Osteoblast (primary cell): ENCODE data around the gene PTPN22. TPM values are rescaled to one million over a fixed set of nuclear protein-coding genes. Genes with fewer than 3 reads are reported as not detected.
A peak's percentile ranks its signal among the peaks of the same experiment; 100 is the strongest.

Experiments
- DNase-seq: peaks from one replicate; pipeline ENCODE4 v3.0.0; 2011; ENCODE audit warnings: low spot score, mixed read lengths; ENCODE audit not compliant: insufficient read length; ENCODE audit errors: missing footprints
- H2AFZ ChIP-seq: 2 replicates; pipeline ENCODE4 v1.6.0; 2011; ENCODE audit warnings: mild to moderate bottlenecking, low read length
- H3K27ac ChIP-seq: 2 replicates; pipeline ENCODE4 v1.5.1; 2011; ENCODE audit warnings: mild to moderate bottlenecking, low read depth, low read length, moderate library complexity
- H3K27me3 ChIP-seq: 2 replicates; pipeline ENCODE4 v1.6.0; 2012; ENCODE audit warnings: mild to moderate bottlenecking, control low read depth, inconsistent platforms, low read length, moderate library complexity; ENCODE audit not compliant: insufficient read depth
- H3K36me3 ChIP-seq: 2 replicates; pipeline ENCODE4 v1.5.1; 2011; ENCODE audit warnings: mild to moderate bottlenecking, low read length, control low read depth, moderate library complexity; ENCODE audit not compliant: insufficient read depth
- H3K4me1 ChIP-seq: 2 replicates; pipeline ENCODE4 v1.5.1; 2011; ENCODE audit warnings: mild to moderate bottlenecking, low read length, control low read depth, moderate library complexity; ENCODE audit not compliant: insufficient read depth
- H3K4me2 ChIP-seq: 2 replicates; pipeline ENCODE4 v1.6.0; 2011; ENCODE audit warnings: mild to moderate bottlenecking, low read length; ENCODE audit not compliant: insufficient read depth
- H3K4me3 ChIP-seq: fragments of 200-600 bp; sonication (generic); 3 replicates; pipeline ENCODE4 v1.5.1; 2012; ENCODE audit warnings: mild to moderate bottlenecking, low read length, inconsistent platforms; ENCODE audit not compliant: insufficient read depth
- H3K79me2 ChIP-seq: 2 replicates; pipeline ENCODE4 v1.6.0; 2012; ENCODE audit warnings: mild to moderate bottlenecking, low read length, control low read depth, inconsistent platforms; ENCODE audit not compliant: insufficient read depth
- H3K9me3 ChIP-seq: 2 replicates; pipeline ENCODE4 v1.5.1; 2011; ENCODE audit warnings: low read depth, low read length, control low read depth
- H4K20me1 ChIP-seq: 2 replicates; pipeline ENCODE4 v1.6.0; 2012; ENCODE audit warnings: mild to moderate bottlenecking, low read length, control low read depth; ENCODE audit not compliant: insufficient read depth
- total RNA-seq: library from RNA; depleted of rRNA; stranded (reverse); fragments of >200 nt; gene quantifications from 2 replicates; pipeline ENCODE4 v1.2.3, GENCODE V29; 2012
- TF ChIP-seq, protein P1 (sequence below): IDR thresholded peaks from 2 replicates; pipeline ENCODE4 v1.5.1; 2011; ENCODE audit warnings: mild to moderate bottlenecking, low read depth, low read length, moderate library complexity; ENCODE audit errors: extremely low read depth

Gene PTPN22
- total RNA-seq, 1 donor = 1.1 TPM

DNA sequence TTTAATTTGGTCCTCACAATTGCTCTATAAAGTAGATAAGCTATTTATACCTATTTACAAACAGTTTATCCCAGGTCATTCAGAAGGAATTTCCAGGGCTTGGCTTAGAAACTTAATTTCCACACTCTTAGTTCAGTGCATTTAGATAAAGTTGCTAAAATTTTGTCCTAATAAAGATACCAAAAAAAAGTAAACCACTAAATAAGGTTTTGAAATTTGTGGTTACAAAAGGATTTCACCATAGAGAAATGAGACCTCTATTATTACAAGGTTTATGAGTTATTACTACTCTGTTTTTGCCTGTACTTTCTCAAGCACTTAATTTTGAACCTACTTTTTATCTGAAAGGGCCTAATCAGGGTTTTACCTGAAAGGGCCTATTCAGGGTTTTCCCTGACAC is 22.4 kb downstream of the PTPN22 start:
- Histone ChIP-seq H2AFZ (no peak overlapping the region), H3K4me2 (no peak overlapping the region), H3K9me3 (no peaks in the 10 kb centered on the region), H3K27ac (no peak overlapping the region), H3K27me3 (no peaks in the 10 kb centered on the region), H3K4me1 (no peaks in the 10 kb centered on the region), H4K20me1 (no peaks in the 10 kb centered on the region), H3K36me3 (no peaks in the 10 kb centered on the region), H3K79me2 (no peaks in the 10 kb centered on the region), H3K4me3 (no peak overlapping the region)
- TF ChIP-seq, protein P1, sequence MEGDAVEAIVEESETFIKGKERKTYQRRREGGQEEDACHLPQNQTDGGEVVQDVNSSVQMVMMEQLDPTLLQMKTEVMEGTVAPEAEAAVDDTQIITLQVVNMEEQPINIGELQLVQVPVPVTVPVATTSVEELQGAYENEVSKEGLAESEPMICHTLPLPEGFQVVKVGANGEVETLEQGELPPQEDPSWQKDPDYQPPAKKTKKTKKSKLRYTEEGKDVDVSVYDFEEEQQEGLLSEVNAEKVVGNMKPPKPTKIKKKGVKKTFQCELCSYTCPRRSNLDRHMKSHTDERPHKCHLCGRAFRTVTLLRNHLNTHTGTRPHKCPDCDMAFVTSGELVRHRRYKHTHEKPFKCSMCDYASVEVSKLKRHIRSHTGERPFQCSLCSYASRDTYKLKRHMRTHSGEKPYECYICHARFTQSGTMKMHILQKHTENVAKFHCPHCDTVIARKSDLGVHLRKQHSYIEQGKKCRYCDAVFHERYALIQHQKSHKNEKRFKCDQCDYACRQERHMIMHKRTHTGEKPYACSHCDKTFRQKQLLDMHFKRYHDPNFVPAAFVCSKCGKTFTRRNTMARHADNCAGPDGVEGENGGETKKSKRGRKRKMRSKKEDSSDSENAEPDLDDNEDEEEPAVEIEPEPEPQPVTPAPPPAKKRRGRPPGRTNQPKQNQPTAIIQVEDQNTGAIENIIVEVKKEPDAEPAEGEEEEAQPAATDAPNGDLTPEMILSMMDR = no peak
- DNase-seq = no peak

DNA sequence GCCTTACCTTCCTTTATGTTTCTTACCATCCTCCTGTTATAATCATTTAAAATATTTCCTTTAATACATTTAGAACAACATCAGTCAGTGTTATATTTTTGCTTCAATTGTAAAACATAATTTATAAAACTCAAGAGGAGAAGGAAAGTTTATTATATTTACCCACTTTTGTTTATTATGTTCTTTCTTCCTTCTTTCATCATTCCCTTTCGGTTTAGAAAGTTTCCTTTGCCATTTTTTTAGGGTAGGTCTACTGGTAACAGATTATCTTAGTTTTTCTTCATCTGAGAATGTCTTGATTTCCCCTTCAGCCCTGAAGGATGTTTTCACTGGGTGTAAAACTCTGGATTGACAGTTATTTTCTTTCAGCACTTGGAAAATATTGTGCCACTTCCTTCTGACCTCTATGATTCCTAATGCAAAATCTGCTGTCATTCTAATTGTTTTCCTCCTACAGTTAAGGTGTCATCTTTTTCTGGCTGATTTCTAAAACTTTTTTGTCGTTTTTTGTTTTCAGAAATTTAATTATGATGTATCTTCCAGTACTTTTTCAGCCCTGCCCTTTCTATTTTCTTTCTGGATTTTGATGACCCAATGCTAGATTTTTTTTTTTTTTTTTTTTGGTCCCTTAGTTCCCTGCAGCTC is 25.0 kb downstream of the PTPN22 start:
- TF ChIP-seq, protein P1 = no peak
- Histone ChIP-seq H3K36me3 (no peaks in the 10 kb centered on the region), H4K20me1 (no peaks in the 10 kb centered on the region), H3K9me3 (no peaks in the 10 kb centered on the region), H3K27me3 (no peaks in the 10 kb centered on the region), H3K27ac (no peak overlapping the region), H2AFZ (no peak overlapping the region), H3K79me2 (no peaks in the 10 kb centered on the region), H3K4me1 (no peaks in the 10 kb centered on the region), H3K4me2 (no peak overlapping the region), H3K4me3 (no peak overlapping the region)
- no peak for DNase-seq

DNA sequence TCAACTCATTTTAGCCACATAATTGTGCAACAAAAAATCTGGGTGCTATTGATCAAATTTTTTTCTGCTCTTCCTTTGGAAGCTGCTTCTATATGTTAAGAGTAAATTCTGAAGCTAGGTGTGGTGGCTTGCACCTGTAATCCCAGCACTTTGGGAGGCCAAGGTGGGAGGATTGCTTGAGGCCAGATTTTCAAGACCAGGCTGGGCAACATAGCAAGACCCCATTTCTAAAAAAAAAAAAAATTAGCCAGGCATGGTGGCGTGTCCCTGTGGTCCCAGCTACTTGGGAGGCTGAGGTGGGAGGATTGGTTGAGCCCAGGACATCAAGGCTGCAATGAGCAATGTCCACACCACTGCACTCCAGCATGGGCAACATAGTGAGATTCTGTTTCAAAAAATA is 35.0 kb downstream of the PTPN22 start:
- Histone ChIP-seq H3K27ac (no peak overlapping the region), H4K20me1 (no peaks in the 10 kb centered on the region), H2AFZ (no peak overlapping the region), H3K4me3 (no peak overlapping the region), H3K36me3 (no peaks in the 10 kb centered on the region), H3K27me3 (no peaks in the 10 kb centered on the region), H3K79me2 (no peaks in the 10 kb centered on the region), H3K4me1 (no peaks in the 10 kb centered on the region), H3K9me3 (no peaks in the 10 kb centered on the region), H3K4me2 (no peak overlapping the region)
- TF ChIP-seq, protein P1 = no peak
- no peak for DNase-seq

DNA sequence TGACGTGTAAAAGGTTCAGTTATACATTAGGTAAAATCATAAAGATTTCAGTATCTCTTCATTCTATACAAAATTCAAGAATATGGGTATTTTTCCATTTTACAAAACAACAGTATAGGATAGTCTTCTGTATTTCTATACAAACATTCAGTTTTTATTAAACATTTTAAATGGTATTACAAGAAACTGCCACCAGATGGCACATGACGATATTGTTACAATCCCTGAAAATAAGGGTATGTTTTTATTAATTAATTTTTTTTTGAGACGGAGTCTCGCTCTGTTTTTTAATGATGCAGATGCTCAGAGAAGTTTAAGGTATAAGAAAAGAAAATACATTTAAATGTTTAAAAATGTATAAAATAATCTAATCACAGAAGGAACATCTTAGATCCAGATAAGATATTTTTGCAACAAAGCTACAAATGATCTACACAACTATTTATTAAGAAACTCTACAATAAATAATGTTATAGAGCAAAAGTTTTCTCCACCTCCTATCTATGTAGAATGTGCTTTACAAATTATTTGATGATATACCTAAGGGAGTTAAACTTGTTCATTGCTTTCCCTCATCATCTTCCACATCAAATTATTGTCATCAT is 35.7 kb downstream of the PTPN22 start:
- Histone ChIP-seq H3K27ac (no peak overlapping the region), H3K79me2 (no peaks in the 10 kb centered on the region), H3K27me3 (no peaks in the 10 kb centered on the region), H3K4me3 (no peak overlapping the region), H3K36me3 (no peaks in the 10 kb centered on the region), H2AFZ (peak overlapping the region; percentile 42), H4K20me1 (no peaks in the 10 kb centered on the region), H3K4me1 (peaks cover 6% of the 10 kb centered on the region), H3K9me3 (no peaks in the 10 kb centered on the region), H3K4me2 (peak overlapping the region; percentile 49)
- DNase-seq = peak; percentile 52
- TF ChIP-seq, protein P1 = peak; percentile 54
